B cell (primary cell): Measurements from ENCODE around the gene ATP11C. TPM values are rescaled to one million over a fixed set of nuclear protein-coding genes. Genes with fewer than 3 reads are reported as not detected.

Experiments
- ATAC-seq: fragments of 200-7000 bp; cut with Tn5 transposase; one replicate; pipeline ENCODE4 v1.10.0; 2021; ENCODE audit warnings: low read depth, mild to moderate bottlenecking, moderate number of reproducible peaks, moderate library complexity
- CTCF ChIA-PET: fragments of 350-600 bp; sonication (Branson Sonifier 250); formaldehyde crosslinking; loops from one replicate; lab custom pipeline; 2021; ENCODE audit warnings: antibody characterized with exemption, inconsistent platforms; lab: Charles Lee
- POLR2A ChIA-PET: fragments of 350-600 bp; sonication (Branson Sonifier 250); formaldehyde crosslinking; loops from one replicate; lab custom pipeline; 2021; ENCODE audit warnings: antibody characterized with exemption; lab: Charles Lee
- DNase-seq: peaks from one replicate; pipeline ENCODE4 v3.0.0; 2013
- H2AFZ ChIP-seq: 2 replicates; pipeline ENCODE4 v1.6.1; 2012; ENCODE audit warnings: mild to moderate bottlenecking, low read depth, low read length; ENCODE audit not compliant: insufficient read depth, poor library complexity, severe bottlenecking
- H3K27ac ChIP-seq, 2 donors: 1 replicate in 1 of 2; 2 replicates in 1 of 2; pipeline ENCODE4 v1.5.1; 2012 to 2013; ENCODE audit warnings: low read length in 2 of 2, mild to moderate bottlenecking in 2 of 2, moderate library complexity in 1 of 2
- H3K27me3 ChIP-seq, 4 experiments: fragments of 200-600 bp in 1 of 4; sonication (generic) in 1 of 4; replicated peaks in 1 of 4; 1 replicate in 2 of 4; 2 replicates in 2 of 4; pipeline versions ENCODE4 v1.6.1 to v1.7.0; 2013 to 2016; ENCODE audit warnings: low read length in 3 of 4, mild to moderate bottlenecking in 2 of 4, mixed read lengths in 1 of 4, moderate library complexity in 1 of 4; ENCODE audit not compliant: insufficient read depth in 4 of 4, control insufficient read depth in 3 of 4; ENCODE audit errors: control extremely low read depth in 1 of 4
- H3K36me3 ChIP-seq, 2 experiments: replicated peaks in 1 of 2; 1 replicate in 1 of 2; 2 replicates in 1 of 2; pipeline versions ENCODE4 v1.6.1 to v1.7.1; 2013; ENCODE audit warnings: low read length in 1 of 2; ENCODE audit not compliant: insufficient read depth in 2 of 2, control insufficient read depth in 1 of 2; ENCODE audit errors: control extremely low read depth in 1 of 2, extremely low read depth in 1 of 2
- H3K4me1 ChIP-seq, 2 donors: fragments of 200-600 bp in 1 of 2; sonication (generic) in 1 of 2; 1 replicate in 1 of 2; 2 replicates in 1 of 2; pipeline versions ENCODE4 v1.5.1 to v1.6.1; 2013 to 2017; ENCODE audit warnings: low read length in 2 of 2; ENCODE audit not compliant: control insufficient read depth in 2 of 2, insufficient read depth in 2 of 2
- H3K4me2 ChIP-seq: replicated peaks from 2 replicates; pipeline ENCODE3; 2012; ENCODE audit warnings: mild to moderate bottlenecking, low read depth, low read length; ENCODE audit not compliant: poor library complexity, severe bottlenecking
- H3K4me3 ChIP-seq, 5 experiments: fragments of 200-600 bp in 1 of 5; sonication (generic) in 1 of 5; 1 replicate in 3 of 5; 2 replicates in 2 of 5; pipeline versions ENCODE4 v1.5.1 to v1.7.0; 2011 to 2016; ENCODE audit warnings: low read length in 4 of 5, mild to moderate bottlenecking in 4 of 5, low read depth in 2 of 5, control low read depth in 1 of 5, moderate library complexity in 1 of 5; ENCODE audit not compliant: insufficient read depth in 1 of 5; ENCODE audit errors: control extremely low read depth in 1 of 5, extremely low read depth in 1 of 5
- H3K79me2 ChIP-seq: fragments of 200-600 bp; sonication (generic); one replicate; pipeline ENCODE4 v1.6.0; 2016; ENCODE audit warnings: low read length; ENCODE audit not compliant: control insufficient read depth, insufficient read depth
- H3K9ac ChIP-seq: fragments of 200-600 bp; sonication (generic); 2 replicates; pipeline ENCODE4 v1.6.1; 2017; ENCODE audit warnings: mild to moderate bottlenecking, low read length, moderate library complexity
- H3K9me3 ChIP-seq, 3 donors: one replicate each; pipeline versions ENCODE4 v1.6.1 to v1.7.1; 2013; ENCODE audit warnings: low read length in 2 of 3; ENCODE audit not compliant: control insufficient read depth in 2 of 3, insufficient read depth in 1 of 3; ENCODE audit errors: control extremely low read depth in 1 of 3
- H4K20me1 ChIP-seq: 2 replicates; pipeline ENCODE4 v1.6.0; 2012; ENCODE audit warnings: mild to moderate bottlenecking, low read length; ENCODE audit not compliant: insufficient read depth, control insufficient read depth, poor library complexity, severe bottlenecking
- H3K27ac Mint-ChIP-seq: one replicate; pipeline ENCODE4 v1.8.0; 2021; ENCODE audit warnings: mixed read lengths
- H3K27me3 Mint-ChIP-seq: one replicate; pipeline ENCODE4 v1.8.0; 2021; ENCODE audit warnings: mixed read lengths
- H3K4me1 Mint-ChIP-seq: one replicate; pipeline ENCODE4 v1.8.0; 2021; ENCODE audit warnings: mixed read lengths
- H3K4me3 Mint-ChIP-seq: one replicate; pipeline ENCODE4 v1.8.0; 2021; ENCODE audit warnings: mixed read lengths
- H3K9me3 Mint-ChIP-seq: one replicate; pipeline ENCODE4 v1.8.0; 2022; ENCODE audit warnings: mixed read lengths; ENCODE audit not compliant: insufficient read depth
- CTCF ChIP-seq: fragments of 200-600 bp; IDR thresholded peaks from one replicate; pipeline ENCODE4 v1.8.0; 2022; ENCODE audit warnings: antibody characterized with exemption, mild to moderate bottlenecking
- EZH2 ChIP-seq: IDR thresholded peaks from 2 replicates; pipeline ENCODE4 v1.6.1; 2012; ENCODE audit warnings: borderline replicate concordance, low read depth, mild to moderate bottlenecking, moderate library complexity, low read length; ENCODE audit not compliant: insufficient read depth, poor library complexity, severe bottlenecking
- WGBS: methylation state at CpG from one replicate; pipeline ENCODE4 v1.1.5; 2013; ENCODE audit warnings: missing lambda C conversion rate; ENCODE audit not compliant: insufficient coverage; 5-methylcytosine and 5-hydroxymethylcytosine counted together
- intact Hi-C: fragments of 100-400 bp; cut with micrococcal nuclease; formaldehyde crosslinking; loops from one replicate; pipeline ENCODE4 v1.10.0; 2022
- polyA plus RNA-seq: library from polyadenylated mRNA; depleted of rRNA; stranded (reverse); fragments of >200 nt; gene quantifications from 2 replicates; pipeline ENCODE4 v1.2.3, GENCODE V29; 2012
- total RNA-seq, 2 donors: library from RNA; stranded (reverse); fragments of 120-200 nt in 1 of 2; gene quantifications; 1 replicate in 1 of 2; 2 replicates in 1 of 2; pipeline versions ENCODE4 v1.2.3 to v1.2.4, GENCODE V29; 2013 to 2022

ATP11C gene
- total and polyA plus RNA-seq, 2 donors (not counting 1 experiment from before 2014, with no cell fraction given) = 8.5 to 29.2 TPM

DNA sequence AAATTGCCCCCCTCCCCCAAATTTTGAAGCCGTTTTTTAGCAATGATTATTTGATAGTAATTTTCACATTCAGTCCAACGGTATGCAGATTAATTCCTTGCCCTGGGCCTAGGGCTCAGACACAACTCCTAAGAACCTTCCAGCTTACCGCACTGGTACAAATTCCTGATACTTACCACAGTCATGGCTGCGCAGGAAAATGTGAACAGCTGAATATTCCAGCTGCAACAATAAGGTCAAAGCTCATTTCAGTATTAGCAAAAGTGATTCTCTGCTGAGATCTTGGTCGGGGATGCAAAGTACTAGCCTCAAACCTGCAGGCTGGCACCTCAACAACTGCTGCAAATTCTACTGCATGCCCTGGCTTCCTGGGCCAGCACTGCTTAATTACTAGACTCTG is 3.0 kb downstream of the ATP11C start:
- no peaks in the 10 kb centered on the region for H3K9me3 Mint-ChIP-seq
- no peak for ATAC-seq
- Histone ChIP-seq H2AFZ (no peak overlapping the region), H3K27ac (no peak overlapping the region), H3K4me2 (no peak overlapping the region), H3K9ac (no peak overlapping the region), H3K4me3 (no peak overlapping the region), H4K20me1 (no peaks in the 10 kb centered on the region), H3K27me3 (no peaks in the 10 kb centered on the region), H3K36me3 (no peaks in the 10 kb centered on the region), H3K4me1 (peaks cover 5 to 13% of the 10 kb centered on the region in 2 donors), H3K9me3 (no peaks in the 10 kb centered on the region), H3K79me2 (peaks cover 43% of the 10 kb centered on the region)
- H3K4me1 Mint-ChIP-seq = peaks cover 24% of the 10 kb centered on the region
- H3K27ac Mint-ChIP-seq = no peak overlapping the region
- H3K27me3 Mint-ChIP-seq = no peaks in the 10 kb centered on the region
- no peak for DNase-seq
- CTCF ChIA-PET = interaction anchor here (1.4 kb wide), 1 partner anchor 15 kb away, joined by 3 read pairs; no protein-coding TSS in a partner anchor
- intact Hi-C loops = no loop called here
- POLR2A ChIA-PET = no interaction called here
- TF ChIP-seq CTCF (no peak), EZH2 (no peak)
- WGBS = 91% methylated on average over 2 of the region's 5 CpGs
- no peak overlapping the region for H3K4me3 Mint-ChIP-seq

DNA sequence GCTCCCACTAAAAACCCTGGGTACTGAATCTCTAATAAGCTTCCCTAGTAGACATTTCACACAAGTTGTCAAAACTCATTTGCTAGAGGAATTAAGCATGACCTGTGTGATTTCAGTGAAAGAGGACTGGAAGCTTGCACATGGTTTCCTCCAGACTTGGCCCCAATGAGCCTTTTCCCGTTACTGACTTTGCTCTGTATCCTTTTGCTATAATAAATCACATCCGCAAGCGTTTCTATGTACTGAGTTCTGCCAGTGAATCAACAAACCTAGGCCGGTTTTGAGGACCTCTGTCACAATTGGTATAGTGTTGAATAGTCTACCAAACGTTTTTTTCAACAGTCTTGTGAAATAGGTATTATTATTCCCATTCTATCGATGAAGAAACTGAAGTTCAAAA is 8.2 kb downstream of the ATP11C start:
- ATAC-seq (no peak), DNase-seq (no peak)
- H3K79me2 ChIP-seq = peaks cover 34% of the 10 kb centered on the region
- Mint-ChIP-seq H3K27me3 (no peaks in the 10 kb centered on the region), H3K9me3 (no peaks in the 10 kb centered on the region), H3K4me3 (no peak overlapping the region), H3K4me1 (peaks cover 21% of the 10 kb centered on the region), H3K27ac (no peak overlapping the region)
- H2AFZ ChIP-seq = no peak overlapping the region
- POLR2A ChIA-PET = no interaction called here
- intact Hi-C loops = no loop called here
- H3K4me3 ChIP-seq = no peak overlapping the region
- no peaks in the 10 kb centered on the region for H3K9me3 ChIP-seq
- no peaks in the 10 kb centered on the region for H3K27me3 ChIP-seq
- H3K9ac ChIP-seq = no peak overlapping the region
- H3K4me1 ChIP-seq = no peaks in the 10 kb centered on the region
- no peak for TF ChIP-seq CTCF
- TF ChIP-seq EZH2 = no peak
- H3K36me3 ChIP-seq = no peaks in the 10 kb centered on the region
- no peak overlapping the region for H3K4me2 ChIP-seq
- no peak overlapping the region for H3K27ac ChIP-seq
- no CpG with 5 or more reads among the region's 6 CpGs for WGBS
- no peaks in the 10 kb centered on the region for H4K20me1 ChIP-seq
- CTCF ChIA-PET = no interaction called here
